RWPE1 (cell line): ENCODE data around the gene IL17A.
"Not testable (repeated sequence)": the region's sequence is repeated elsewhere in the genome, so short reads cannot be mapped to it uniquely, and the experiment has no call there.

ENCODE experiments used
- CTCF ChIA-PET: fragments of 350-600 bp; sonication (Branson Sonifier 250); formaldehyde crosslinking; extraction: SDS; loops from one replicate; lab custom pipeline; 2021; lab: Yijun Ruan, JAX
- POLR2A ChIA-PET: fragments of 400-600 bp; formaldehyde crosslinking; extraction: SDS; loops from one replicate; lab custom pipeline; 2020; ENCODE audit warnings: antibody characterized with exemption; ENCODE audit not compliant: low non-redundant PET; lab: Yijun Ruan, JAX
- DNase-seq: peaks from one replicate; pipeline ENCODE4 v3.0.0; 2012; ENCODE audit warnings: low spot score
- H3K27ac ChIP-seq: fragments of 450-650 bp; 2 replicates; pipeline ENCODE4 v1.5.1; 2017
- TF ChIP-seq, protein P1 (sequence below): fragments of 450-650 bp; conservative IDR thresholded peaks from 2 replicates; pipeline ENCODE4 v1.5.1; 2017; ENCODE audit warnings: low read depth, mild to moderate bottlenecking

IL17A gene

DNA sequence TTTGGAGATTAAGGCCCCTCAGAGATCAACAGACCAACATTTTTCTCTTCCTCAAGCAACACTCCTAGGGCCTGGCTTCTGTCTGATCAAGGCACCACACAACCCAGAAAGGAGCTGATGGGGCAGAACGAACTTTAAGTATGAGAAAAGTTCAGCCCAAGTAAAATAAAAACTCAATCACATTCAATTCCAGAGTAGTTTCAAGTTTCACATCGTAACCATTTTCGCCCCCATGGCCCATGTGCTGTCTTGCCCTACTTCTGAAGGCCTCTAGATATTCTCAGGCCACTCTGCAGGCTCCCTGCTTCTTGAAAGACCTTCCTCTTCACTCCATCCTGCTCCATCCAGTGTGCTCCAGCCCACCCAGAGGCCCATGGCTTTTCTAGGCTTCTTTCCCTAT lies 4.2 kb downstream of the IL17A start:
- TF ChIP-seq, protein P1, sequence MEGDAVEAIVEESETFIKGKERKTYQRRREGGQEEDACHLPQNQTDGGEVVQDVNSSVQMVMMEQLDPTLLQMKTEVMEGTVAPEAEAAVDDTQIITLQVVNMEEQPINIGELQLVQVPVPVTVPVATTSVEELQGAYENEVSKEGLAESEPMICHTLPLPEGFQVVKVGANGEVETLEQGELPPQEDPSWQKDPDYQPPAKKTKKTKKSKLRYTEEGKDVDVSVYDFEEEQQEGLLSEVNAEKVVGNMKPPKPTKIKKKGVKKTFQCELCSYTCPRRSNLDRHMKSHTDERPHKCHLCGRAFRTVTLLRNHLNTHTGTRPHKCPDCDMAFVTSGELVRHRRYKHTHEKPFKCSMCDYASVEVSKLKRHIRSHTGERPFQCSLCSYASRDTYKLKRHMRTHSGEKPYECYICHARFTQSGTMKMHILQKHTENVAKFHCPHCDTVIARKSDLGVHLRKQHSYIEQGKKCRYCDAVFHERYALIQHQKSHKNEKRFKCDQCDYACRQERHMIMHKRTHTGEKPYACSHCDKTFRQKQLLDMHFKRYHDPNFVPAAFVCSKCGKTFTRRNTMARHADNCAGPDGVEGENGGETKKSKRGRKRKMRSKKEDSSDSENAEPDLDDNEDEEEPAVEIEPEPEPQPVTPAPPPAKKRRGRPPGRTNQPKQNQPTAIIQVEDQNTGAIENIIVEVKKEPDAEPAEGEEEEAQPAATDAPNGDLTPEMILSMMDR, result no peak
- DNase-seq, result no peak
- ChIA-PET POLR2A (no interaction called here), CTCF (interaction anchor here (0.6 to 0.7 kb wide), 3 partner anchors 13 to 52 kb away, joined by 3 to 4 read pairs (median 4); no protein-coding TSS in a partner anchor)
- H3K27ac ChIP-seq, result no peak overlapping the region

DNA sequence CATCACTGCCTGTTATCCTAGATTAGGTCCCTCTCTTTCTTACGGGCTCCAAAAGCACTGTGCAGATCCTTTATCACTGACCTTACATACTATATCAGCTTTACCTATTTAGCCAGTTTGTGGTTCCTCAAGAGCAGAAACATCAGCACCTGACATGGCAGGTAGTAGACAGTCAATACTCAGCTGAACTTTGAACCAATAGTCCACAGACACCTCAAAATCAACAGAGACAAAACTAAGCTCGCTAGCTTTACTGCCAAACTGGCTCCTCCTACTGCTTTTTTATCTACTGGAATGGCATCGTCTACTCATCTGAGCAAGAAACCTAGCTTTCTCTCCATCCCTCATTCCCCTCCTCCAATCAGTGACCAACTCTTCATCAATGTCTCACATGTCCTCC lies 5.6 kb downstream of the IL17A start:
- CTCF ChIA-PET, result interaction anchor here (0.6 kb wide), 1 partner anchor 612 kb away, joined by 5 read pairs; no protein-coding TSS in a partner anchor
- TF ChIP-seq, protein P1, result no peak
- POLR2A ChIA-PET, result no interaction called here
- no peak overlapping the region for H3K27ac ChIP-seq
- DNase-seq, result no peak

DNA sequence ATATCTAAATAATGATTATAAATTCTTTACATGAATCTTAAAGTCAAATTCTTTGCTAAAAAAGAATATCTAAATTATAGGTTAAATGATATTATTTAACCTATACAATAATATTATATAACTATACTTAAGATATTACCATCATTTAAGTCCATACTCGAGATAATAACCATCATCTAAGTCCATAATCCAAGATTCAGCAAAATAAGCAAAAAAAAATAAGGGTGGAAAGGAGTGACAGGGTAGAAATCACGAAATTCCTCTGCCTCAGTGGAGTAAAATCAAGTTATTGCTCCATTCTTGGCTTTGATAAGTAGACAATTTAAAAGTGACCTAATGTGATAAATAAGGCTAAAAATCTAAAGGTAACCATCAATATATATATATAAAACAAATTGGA lies 9.7 kb downstream of the IL17A start:
- TF ChIP-seq, protein P1, result no peak
- H3K27ac ChIP-seq, result no peak overlapping the region
- CTCF ChIA-PET, result no interaction called here
- POLR2A ChIA-PET, result no interaction called here
- no peak for DNase-seq

DNA sequence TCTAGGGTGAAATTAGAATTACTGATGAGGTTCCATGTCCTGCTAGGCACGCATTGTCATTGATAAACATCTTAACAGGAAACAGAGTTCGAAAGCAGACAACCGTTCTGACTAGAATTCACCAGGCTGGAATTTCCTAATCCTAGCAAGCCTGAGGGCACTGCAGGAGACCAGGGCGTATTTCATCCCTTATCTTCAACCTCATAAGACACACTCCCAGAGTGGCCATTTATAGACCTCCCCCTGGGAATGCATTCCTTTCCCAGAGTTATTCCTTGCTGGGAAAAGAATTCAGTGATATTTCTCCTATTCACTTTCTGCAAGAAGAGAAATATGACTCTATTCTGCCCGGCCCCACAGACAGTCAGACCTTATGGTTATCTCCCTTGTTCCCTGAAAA lies 13.9 kb downstream of the IL17A start:
- DNase-seq, POLR2A ChIA-PET, H3K27ac ChIP-seq, CTCF ChIA-PET: not testable (repeated sequence)

DNA sequence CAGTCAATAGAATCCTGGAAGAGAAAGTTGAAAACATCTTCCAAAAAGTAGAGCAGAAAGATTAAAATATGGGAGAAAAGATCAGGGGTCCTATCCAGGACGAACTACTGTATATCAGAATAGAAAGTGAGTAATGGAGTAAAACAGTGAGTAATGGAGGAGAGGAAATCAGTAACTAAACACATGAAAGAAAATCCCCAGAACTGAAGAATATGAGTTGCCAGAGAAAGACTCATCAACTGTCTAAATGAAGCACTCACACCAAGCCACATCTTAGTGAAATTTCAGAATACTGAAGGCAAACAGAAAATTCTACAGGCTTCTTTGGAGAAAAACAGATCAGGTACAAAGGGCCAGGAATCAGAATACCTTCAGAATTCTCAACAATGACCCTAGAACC lies 14.9 kb downstream of the IL17A start:
- H3K27ac ChIP-seq, result no peak overlapping the region
- ChIA-PET POLR2A (no interaction called here), CTCF (no interaction called here)
- no peak for DNase-seq
- TF ChIP-seq, protein P1, result no peak

DNA sequence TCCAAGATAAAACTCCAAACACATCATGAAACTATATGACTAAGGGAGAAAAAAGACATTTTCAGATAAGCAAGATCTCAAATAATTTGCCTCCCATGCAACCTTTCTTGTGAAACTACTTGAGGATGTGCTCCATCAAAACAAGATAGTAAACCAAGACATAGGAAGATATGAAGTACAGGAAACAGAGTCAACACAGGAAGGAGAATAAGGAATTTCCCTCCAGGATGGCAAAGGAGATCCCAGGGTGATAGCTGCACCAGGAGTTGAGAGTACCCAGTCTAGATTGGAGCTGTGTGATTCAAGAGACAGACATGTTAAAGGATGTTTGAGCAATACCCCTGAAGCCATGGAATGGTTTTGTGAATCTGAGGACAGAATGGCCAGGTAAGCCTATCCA lies 15.3 kb downstream of the IL17A start:
- TF ChIP-seq, protein P1, result no peak
- CTCF ChIA-PET, result no interaction called here
- H3K27ac ChIP-seq, result no peak overlapping the region
- no peak for DNase-seq
- POLR2A ChIA-PET, result no interaction called here

DNA sequence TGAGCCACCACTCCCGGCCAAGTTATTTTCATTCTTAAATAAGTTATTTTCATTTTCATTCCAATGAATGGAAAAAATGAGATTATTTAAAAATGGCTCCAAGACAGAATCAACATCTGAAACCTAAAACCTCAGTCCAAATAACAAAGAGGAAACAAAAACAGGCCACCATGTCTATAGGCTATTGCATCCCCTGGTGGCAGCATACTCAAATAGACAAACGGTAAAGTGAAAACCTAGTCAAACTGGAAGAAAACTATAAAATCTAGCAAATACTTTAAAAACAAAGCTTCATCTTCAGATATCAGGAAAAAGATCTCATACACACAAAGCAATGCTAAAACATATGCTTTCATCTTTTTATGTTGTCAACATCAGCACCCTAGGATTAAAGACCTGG lies 20.9 kb downstream of the IL17A start:
- no peak overlapping the region for H3K27ac ChIP-seq
- DNase-seq, result no peak
- ChIA-PET CTCF (no interaction called here), POLR2A (no interaction called here)
- TF ChIP-seq, protein P1, result no peak
